M059J (cell line): ENCODE data around the gene BRDT. TPM values are rescaled to one million over a fixed set of nuclear protein-coding genes. Genes with fewer than 3 reads are reported as not detected.
"Not testable (repeated sequence)": the region's sequence is repeated elsewhere in the genome, so short reads cannot be mapped to it uniquely, and the experiment has no call there.

Experiments
- DNase-seq: peaks from one replicate; pipeline ENCODE4 v3.0.0-alpha.2; 2012; ENCODE audit warnings: low read depth
- total RNA-seq: library from RNA; depleted of rRNA; stranded (reverse); fragments of >200 nt; shearing (Covaris generic); gene quantifications from 2 replicates; pipeline ENCODE4 v1.2.3, GENCODE V29; 2014

BRDT gene
- total RNA-seq, 1 experiment from 2014 or later, result not detected

GRCh38 chr1:91981996-91982609, 32.9 kb downstream of the BRDT start:
- DNase-seq, result no peak

GRCh38 chr1:91993256-91993655, 44.1 kb downstream of the BRDT start:
- DNase-seq, result no peak

GRCh38 chr1:91997607-91998195, 48.5 kb downstream of the BRDT start:
- DNase-seq, result peak; percentile 61

GRCh38 chr1:92004129-92004528, 54.9 kb downstream of the BRDT start:
- no peak for DNase-seq

GRCh38 chr1:92013923-92014322, 64.7 kb downstream of the BRDT start:
- DNase-seq, result no peak

- no peak for DNase-seq
These were observed 67.6 kb downstream of the BRDT start for GRCh38 chr1:92016720-92017316.

GRCh38 chr1:92017656-92018055, 68.5 kb downstream of the BRDT start:
- DNase-seq, result no peak

- not testable (repeated sequence) for DNase-seq
These were observed 76.8 kb downstream of the BRDT start for GRCh38 chr1:92026042-92026441.

GRCh38 chr1:92026806-92027205, 77.6 kb downstream of the BRDT start:
- no peak for DNase-seq

- no peak for DNase-seq
These were observed 80.2 kb downstream of the BRDT start for GRCh38 chr1:92029241-92029922.

GRCh38 chr1:92030656-92031107, 81.5 kb downstream of the BRDT start:
- peak; percentile 90 for DNase-seq

- DNase-seq, result peak; percentile 32
These were observed 82.3 kb downstream of the BRDT start for GRCh38 chr1:92031281-92032110.

- no peak for DNase-seq
These were observed 88.2 kb downstream of the BRDT start for GRCh38 chr1:92037400-92037799.

GRCh38 chr1:92038695-92039346, 89.6 kb downstream of the BRDT start:
- no peak for DNase-seq

- no peak for DNase-seq
These were observed 91.8 kb downstream of the BRDT start for GRCh38 chr1:92040971-92041370.

GRCh38 chr1:92043621-92044020, 94.4 kb downstream of the BRDT start:
- DNase-seq, result peak; percentile 52

GRCh38 chr1:92045766-92046495, 96.7 kb downstream of the BRDT start:
- no peak for DNase-seq

GRCh38 chr1:92051948-92052347, 102.7 kb downstream of the BRDT start:
- DNase-seq, result peak; percentile 52
